ENCODE results near the gene TLR9.

DNA sequence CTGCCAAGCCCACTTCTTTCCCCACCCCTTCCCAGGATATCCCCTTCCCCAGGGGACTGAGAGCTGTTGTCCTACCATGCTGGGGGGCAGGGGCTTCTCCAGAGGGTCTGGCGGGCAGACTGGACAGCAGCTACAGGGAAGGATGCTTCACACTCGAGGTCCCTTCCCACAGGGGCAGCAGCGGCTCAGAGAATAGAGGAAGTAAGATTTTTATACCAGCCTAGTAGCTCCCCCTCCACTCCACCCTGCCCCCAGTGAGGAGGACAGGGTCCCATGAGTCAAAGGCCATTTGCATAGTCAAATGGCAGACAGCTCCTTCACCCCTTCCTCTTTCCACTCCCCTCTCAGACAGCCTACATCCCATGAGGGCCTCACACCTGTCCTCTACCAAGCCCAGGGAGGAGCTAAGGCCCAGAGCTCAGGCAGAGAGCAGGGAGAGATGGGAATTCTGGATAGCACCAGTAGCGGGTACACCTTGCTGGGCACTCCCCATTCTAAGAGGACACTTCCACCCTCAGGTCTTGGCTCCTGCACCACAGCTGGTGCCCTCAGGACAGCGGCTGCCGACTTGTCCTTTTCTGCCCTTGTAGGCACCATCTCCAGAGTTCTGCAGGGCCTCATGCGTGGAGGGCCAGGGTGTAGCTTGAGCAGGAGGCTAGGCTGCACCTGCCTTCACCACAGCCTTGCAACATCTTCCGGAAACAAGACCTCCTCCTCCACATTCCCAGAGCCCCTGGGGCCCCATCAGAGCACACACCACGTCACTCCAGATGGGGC lies at the start of gene TLR9:
- TF ChIP-seq, protein P1, sequence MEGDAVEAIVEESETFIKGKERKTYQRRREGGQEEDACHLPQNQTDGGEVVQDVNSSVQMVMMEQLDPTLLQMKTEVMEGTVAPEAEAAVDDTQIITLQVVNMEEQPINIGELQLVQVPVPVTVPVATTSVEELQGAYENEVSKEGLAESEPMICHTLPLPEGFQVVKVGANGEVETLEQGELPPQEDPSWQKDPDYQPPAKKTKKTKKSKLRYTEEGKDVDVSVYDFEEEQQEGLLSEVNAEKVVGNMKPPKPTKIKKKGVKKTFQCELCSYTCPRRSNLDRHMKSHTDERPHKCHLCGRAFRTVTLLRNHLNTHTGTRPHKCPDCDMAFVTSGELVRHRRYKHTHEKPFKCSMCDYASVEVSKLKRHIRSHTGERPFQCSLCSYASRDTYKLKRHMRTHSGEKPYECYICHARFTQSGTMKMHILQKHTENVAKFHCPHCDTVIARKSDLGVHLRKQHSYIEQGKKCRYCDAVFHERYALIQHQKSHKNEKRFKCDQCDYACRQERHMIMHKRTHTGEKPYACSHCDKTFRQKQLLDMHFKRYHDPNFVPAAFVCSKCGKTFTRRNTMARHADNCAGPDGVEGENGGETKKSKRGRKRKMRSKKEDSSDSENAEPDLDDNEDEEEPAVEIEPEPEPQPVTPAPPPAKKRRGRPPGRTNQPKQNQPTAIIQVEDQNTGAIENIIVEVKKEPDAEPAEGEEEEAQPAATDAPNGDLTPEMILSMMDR (IDR thresholded peaks at IDR 0.05): no peak
- TF ChIP-seq POLR2AphosphoS5 (IDR thresholded peaks at IDR 0.05) (no peak), POLR2A (IDR thresholded peaks at IDR 0.05) (no peak)

Measured in gastroesophageal sphincter (tissue), 3 donors.